ENCODE measurements around the gene NAA40. TPM values are rescaled to one million over a fixed set of nuclear protein-coding genes. Genes with fewer than 3 reads are reported as not detected.

Gene NAA40
- total RNA-seq, 4 donors from 2014 or later, result 27.6 to 46.4 (median 34.5) TPM

DNA sequence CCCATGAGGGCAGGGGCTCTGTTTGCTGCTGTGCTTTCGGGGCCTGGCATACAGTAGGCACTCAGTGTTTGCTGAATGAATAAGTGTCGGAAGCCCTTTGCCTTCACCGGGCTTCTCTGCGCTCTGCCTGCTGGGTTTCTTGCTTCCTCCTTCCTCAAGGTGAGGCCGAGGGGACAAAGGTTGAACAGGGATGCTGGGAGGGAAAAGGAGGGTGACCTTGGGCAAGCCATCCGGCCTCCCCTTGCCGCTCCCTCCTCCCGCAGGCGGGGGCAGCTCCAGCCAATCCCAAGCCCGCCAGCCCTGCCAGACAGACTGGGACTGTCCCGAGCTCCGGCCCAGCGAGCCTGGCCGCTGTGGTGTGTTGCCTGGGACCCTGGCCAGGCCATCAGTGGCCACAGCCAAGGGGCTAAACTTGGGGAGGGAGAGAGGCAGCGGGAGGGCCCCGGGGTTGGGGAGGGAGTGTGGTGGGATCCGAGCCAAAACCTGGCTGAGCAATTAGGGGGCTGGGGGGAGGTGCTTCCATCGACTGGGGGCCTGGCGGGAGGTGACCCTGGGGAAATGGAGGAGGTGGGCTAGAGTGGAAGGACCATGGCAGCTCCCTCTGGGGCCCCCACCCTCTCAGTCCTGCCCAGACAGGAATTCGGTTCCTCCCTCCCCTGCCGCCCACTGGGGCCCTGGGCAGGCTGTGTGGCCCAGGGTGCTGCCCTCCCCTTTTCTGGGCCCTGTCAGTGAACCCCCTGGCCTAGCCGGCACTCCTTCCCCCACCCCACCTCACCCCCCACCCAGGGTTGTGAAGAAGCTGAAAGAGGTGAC is 18.5 kb upstream of the NAA40 start:
- peak; percentile 93 to 94 for DNase-seq
- Histone ChIP-seq H3K4me3 (replicated peaks in 1 of 3) (no peak overlapping the region), H3K4me1 (peaks cover 42 to 50% of the 10 kb centered on the region in 2 donors), H3K27me3 (no peaks in the 10 kb centered on the region), H3K9me3 (no peaks in the 10 kb centered on the region), H3K36me3 (no peaks in the 10 kb centered on the region), H3K27ac (peak overlapping the region; percentile 38 to 48 (median 46))
- 28 to 37% methylated on average over 17 to 19 of the region's 22 CpGs for WGBS, 2 donors
- intact Hi-C loops (cut with DNase I), result no loop called here
- TF ChIP-seq, protein P1, sequence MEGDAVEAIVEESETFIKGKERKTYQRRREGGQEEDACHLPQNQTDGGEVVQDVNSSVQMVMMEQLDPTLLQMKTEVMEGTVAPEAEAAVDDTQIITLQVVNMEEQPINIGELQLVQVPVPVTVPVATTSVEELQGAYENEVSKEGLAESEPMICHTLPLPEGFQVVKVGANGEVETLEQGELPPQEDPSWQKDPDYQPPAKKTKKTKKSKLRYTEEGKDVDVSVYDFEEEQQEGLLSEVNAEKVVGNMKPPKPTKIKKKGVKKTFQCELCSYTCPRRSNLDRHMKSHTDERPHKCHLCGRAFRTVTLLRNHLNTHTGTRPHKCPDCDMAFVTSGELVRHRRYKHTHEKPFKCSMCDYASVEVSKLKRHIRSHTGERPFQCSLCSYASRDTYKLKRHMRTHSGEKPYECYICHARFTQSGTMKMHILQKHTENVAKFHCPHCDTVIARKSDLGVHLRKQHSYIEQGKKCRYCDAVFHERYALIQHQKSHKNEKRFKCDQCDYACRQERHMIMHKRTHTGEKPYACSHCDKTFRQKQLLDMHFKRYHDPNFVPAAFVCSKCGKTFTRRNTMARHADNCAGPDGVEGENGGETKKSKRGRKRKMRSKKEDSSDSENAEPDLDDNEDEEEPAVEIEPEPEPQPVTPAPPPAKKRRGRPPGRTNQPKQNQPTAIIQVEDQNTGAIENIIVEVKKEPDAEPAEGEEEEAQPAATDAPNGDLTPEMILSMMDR (IDR thresholded peaks at IDR 0.05), result no peak

DNA sequence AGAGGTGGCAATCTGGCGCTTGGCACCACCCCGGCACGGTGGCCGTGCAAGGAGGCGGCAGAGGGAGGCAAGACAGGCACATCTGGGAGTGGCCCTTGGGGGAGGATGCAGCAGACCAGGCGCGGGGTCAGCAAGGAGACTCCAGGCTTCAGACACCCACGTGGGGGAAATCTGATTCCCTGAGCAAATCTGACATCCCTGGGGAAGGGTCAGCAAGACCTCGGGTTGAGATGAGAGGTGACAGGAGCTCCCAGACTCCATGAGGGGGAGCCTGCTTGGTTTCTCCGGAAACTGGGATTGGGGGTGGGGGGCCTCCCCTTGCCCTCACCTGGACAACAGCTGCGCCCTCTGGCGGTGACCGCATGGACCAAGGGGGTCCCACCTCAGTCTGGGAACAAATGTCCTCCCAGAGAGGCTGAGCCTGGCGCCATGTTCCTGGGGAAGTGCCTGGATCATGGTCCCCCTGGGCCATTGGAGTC is 17.8 kb upstream of the NAA40 start:
- H3K4me3 ChIP-seq (replicated peaks in 1 of 3), result no peak overlapping the region
- peak overlapping the region; percentile 38 to 48 (median 46) for H3K27ac ChIP-seq
- no peaks in the 10 kb centered on the region for H3K27me3 ChIP-seq
- H3K9me3 ChIP-seq, result no peaks in the 10 kb centered on the region
- no peaks in the 10 kb centered on the region for H3K36me3 ChIP-seq
- no peak for TF ChIP-seq POLR2A (IDR thresholded peaks at IDR 0.05)
- TF ChIP-seq, protein P1 (IDR thresholded peaks at IDR 0.05), result peak in 4 of 6 experiments; percentile 25 to 67 (median 52)
- WGBS, 2 donors, result 34 to 37% methylated on average over 7 to 13 of the region's 14 CpGs
- H3K4me1 ChIP-seq, result peaks cover 41 to 45% of the 10 kb centered on the region in 2 donors
- intact Hi-C loops (cut with DNase I), result no loop called here
- peak; percentile 58 to 60 for DNase-seq

DNA sequence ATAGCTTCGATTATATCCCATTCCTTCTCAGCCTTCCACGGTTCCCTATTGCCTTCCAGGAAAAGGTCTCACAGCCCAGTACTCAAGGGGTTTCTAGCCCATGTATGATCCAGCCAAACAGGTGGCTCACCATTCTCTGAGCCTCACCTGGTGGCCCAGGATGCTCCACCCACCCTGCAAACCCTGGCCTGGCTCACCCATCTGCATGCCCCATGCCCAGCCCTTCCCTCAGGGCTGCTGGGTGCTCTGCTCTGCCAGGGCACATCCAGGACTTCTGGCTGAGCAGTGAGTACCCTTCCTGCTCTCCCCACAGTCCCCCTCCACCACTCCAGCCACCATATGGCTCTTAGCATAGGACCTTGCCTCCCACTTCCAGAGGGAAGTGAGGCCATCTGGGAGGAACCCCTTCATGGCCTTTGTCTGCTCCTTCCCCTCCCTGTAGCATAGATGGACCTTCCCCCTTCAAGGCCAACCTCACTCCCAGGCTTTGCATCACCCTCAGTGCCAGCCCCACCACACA is 16.1 kb upstream of the NAA40 start:
- Histone ChIP-seq H3K27me3 (no peaks in the 10 kb centered on the region), H3K4me1 (peaks cover 27 to 31% of the 10 kb centered on the region in 2 donors), H3K27ac (no peak overlapping the region), H3K36me3 (no peaks in the 10 kb centered on the region), H3K4me3 (replicated peaks in 1 of 3) (no peak overlapping the region), H3K9me3 (no peaks in the 10 kb centered on the region)
- intact Hi-C loops (cut with DNase I), result no loop called here
- WGBS, 2 donors, result 88 to 92% methylated on average over 2 of the region's 2 CpGs
- TF ChIP-seq POLR2A (IDR thresholded peaks at IDR 0.05), result no peak
- TF ChIP-seq, protein P1 (IDR thresholded peaks at IDR 0.05), result no peak
- DNase-seq, result no peak

DNA sequence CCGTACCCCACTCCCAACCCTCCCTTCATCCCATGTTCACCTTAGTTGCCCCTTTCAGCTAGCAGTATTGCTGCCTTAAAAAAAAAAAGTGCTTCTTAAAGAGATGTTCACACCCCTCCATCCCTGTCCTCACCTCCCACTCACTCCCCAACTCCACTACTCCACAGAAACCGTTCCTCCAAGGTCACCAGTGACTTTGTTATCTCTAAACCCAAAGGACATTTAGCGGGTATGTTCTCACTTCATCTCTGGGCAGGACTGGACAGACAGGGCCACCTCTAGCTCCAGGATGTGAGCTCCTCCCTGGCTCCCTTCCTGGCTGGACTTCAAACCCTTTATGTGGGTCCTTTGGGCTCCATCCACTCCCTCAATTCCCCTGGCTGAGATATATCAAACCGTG is 15.5 kb upstream of the NAA40 start:
- no peak for DNase-seq
- intact Hi-C loops (cut with DNase I), result no loop called here
- TF ChIP-seq, protein P1 (IDR thresholded peaks at IDR 0.05), result no peak
- TF ChIP-seq POLR2A (IDR thresholded peaks at IDR 0.05), result no peak
- Histone ChIP-seq H3K9me3 (no peaks in the 10 kb centered on the region), H3K36me3 (no peaks in the 10 kb centered on the region), H3K27ac (no peak overlapping the region), H3K4me3 (replicated peaks in 1 of 3) (no peak overlapping the region), H3K27me3 (no peaks in the 10 kb centered on the region), H3K4me1 (peaks cover 21 to 25% of the 10 kb centered on the region in 2 donors)
- WGBS, 2 donors, result 69 to 72% methylated on average over 4 of the region's 4 CpGs

DNA sequence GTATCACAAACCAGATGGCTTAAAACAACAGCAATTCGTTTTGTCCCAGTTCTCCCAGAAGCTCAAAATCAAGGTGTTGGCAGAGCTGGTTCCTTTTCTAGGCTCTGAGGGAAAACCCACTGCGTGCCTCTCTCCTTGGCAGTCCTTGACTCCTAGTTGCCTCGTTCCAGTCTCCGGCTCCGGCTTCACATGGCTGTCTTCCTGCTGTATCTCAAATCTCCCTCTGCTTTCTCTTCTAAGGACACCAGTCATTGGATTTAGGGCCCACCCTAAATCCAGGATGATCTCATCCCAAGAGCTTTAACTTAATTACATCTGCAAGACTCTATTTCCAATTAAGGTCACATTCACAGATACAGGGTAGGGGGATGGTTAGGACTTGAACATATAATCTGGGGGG is 9.2 kb upstream of the NAA40 start:
- Histone ChIP-seq H3K27ac (no peak overlapping the region), H3K4me1 (no peaks in the 10 kb centered on the region), H3K9me3 (no peaks in the 10 kb centered on the region), H3K4me3 (replicated peaks in 1 of 3) (no peak overlapping the region), H3K27me3 (no peaks in the 10 kb centered on the region), H3K36me3 (no peaks in the 10 kb centered on the region)
- WGBS, 2 donors, result 52 to 57% methylated on average over 5 of the region's 5 CpGs
- intact Hi-C loops (cut with DNase I), result no loop called here
- no peak for TF ChIP-seq POLR2A (IDR thresholded peaks at IDR 0.05)
- TF ChIP-seq, protein P1 (IDR thresholded peaks at IDR 0.05), result no peak
- DNase-seq, result peak; percentile 50 to 67
